ENCODE data around the gene C3. TPM values are rescaled to one million over a fixed set of nuclear protein-coding genes. Genes with fewer than 3 reads are reported as not detected.

Gene C3
- total and polyA plus RNA-seq, 7 donors: 37.7 to 120 (median 88.4) TPM

GRCh38 chr19:6739883-6740588, 19.6 kb upstream of the C3 start:
- Histone ChIP-seq H3K9me3 (no peaks in the 10 kb centered on the region), H3K4me3 (peak overlapping the region; percentile 83), H3K4me1 (peaks cover 55% of the 10 kb centered on the region), H3K27me3 (ENCODE audit: insufficient read depth in 3 of 3, low read length in 2 of 3) (no peaks in the 10 kb centered on the region), H3K36me3 (ENCODE audit: insufficient read depth in 1 of 2, low read depth in 1 of 2) (peaks cover 4 to 28% of the 10 kb centered on the region in 2 donors), H3K27ac (peak overlapping the region; percentile 94)
- intact Hi-C loops (cut with DNase I): loop anchor here (5.0 to 10.0 kb wide), 3 partner anchors 208 to 365 kb away; partner anchors contain the start of genes ALKBH7 (in 1 of the 2), PSPN (in 1 of the 2) and TNFSF9 (in 1 of the 2)
- peak; percentile 45 to 71 (median 61) for ATAC-seq
- peak; percentile 72 to 91 for DNase-seq
- WGBS, 3 donors: 0% methylated on average over 26 to 34 of the region's 34 CpGs
- TF ChIP-seq, protein P1, sequence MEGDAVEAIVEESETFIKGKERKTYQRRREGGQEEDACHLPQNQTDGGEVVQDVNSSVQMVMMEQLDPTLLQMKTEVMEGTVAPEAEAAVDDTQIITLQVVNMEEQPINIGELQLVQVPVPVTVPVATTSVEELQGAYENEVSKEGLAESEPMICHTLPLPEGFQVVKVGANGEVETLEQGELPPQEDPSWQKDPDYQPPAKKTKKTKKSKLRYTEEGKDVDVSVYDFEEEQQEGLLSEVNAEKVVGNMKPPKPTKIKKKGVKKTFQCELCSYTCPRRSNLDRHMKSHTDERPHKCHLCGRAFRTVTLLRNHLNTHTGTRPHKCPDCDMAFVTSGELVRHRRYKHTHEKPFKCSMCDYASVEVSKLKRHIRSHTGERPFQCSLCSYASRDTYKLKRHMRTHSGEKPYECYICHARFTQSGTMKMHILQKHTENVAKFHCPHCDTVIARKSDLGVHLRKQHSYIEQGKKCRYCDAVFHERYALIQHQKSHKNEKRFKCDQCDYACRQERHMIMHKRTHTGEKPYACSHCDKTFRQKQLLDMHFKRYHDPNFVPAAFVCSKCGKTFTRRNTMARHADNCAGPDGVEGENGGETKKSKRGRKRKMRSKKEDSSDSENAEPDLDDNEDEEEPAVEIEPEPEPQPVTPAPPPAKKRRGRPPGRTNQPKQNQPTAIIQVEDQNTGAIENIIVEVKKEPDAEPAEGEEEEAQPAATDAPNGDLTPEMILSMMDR (IDR thresholded peaks at IDR 0.05): no peak

GRCh38 chr19:6739390-6739882, 19.0 kb upstream of the C3 start, which contains the start of gene TRIP10:
TRIP10 (plus strand) TSS chr19:6739680; CDS start chr19:6739762, 82 bp downstream.
- ATAC-seq (peak; percentile 48 to 60 (median 54)), DNase-seq (peak; percentile 89 to 93)
- Histone ChIP-seq H3K27me3 (ENCODE audit: insufficient read depth in 3 of 3, low read length in 2 of 3) (no peaks in the 10 kb centered on the region), H3K27ac (peak within 1 kb of the TSS; percentile 94), H3K4me1 (peaks cover 49% of the 10 kb centered on the region), H3K4me3 (peak within 1 kb of the TSS; percentile 83), H3K9me3 (no peaks in the 10 kb centered on the region), H3K36me3 (ENCODE audit: insufficient read depth in 1 of 2, low read depth in 1 of 2) (peaks cover 4 to 28% of the 10 kb centered on the region in 2 donors)
- TF ChIP-seq, protein P1 (IDR thresholded peaks at IDR 0.05): no peak
- WGBS, 3 donors: 0% methylated on average over 26 to 47 of the region's 47 CpGs
- intact Hi-C loops (cut with DNase I): loop anchor here in 1 of 2 donors (5.0 kb wide), 2 partner anchors 207 to 222 kb away; partner anchors contain the start of gene TNFSF9

DNA sequence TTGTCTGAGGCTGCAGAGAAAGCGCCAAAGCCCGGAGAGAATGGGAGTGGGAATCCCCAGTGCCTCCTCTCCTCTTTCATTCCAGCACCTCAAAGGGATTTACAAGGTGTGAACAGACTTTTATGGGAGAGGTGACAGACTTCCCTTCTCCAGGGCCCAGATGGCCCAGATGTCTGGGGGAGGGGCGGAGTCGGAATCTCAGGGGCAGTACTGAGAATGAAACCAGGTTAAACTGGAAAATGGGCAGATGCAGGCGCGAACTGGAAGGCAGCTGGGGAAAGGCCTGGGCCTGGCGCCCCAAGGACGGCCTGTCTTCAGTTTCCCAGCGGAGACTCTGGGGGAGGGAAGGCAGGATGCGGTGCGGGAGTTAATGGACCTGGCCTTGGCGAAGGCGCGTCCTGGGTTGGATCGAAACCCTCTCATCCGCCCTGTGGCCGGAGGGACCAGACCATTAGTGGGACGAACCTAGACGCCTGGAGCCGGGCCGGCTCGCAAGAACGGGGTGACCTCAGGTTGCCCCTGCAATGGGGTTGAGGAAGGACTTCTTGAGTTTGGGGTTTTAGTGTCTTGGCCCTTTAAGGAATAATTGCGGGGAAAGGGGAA, 18.4 kb upstream of the C3 start:
- 11 to 15% (median 14%) methylated on average over 24 of the region's 24 CpGs for WGBS, 3 donors
- Histone ChIP-seq H3K9me3 (no peaks in the 10 kb centered on the region), H3K4me3 (peak overlapping the region; percentile 83), H3K4me1 (peaks cover 44% of the 10 kb centered on the region), H3K27me3 (ENCODE audit: insufficient read depth in 3 of 3, low read length in 2 of 3) (no peaks in the 10 kb centered on the region), H3K27ac (peak overlapping the region; percentile 94), H3K36me3 (ENCODE audit: insufficient read depth in 1 of 2, low read depth in 1 of 2) (peaks cover 4 to 28% of the 10 kb centered on the region in 2 donors)
- TF ChIP-seq, protein P1 (IDR thresholded peaks at IDR 0.05): no peak
- peak in 1 of 4 donors; percentile 0 for ATAC-seq
- peak; percentile 65 to 86 for DNase-seq
- intact Hi-C loops (cut with DNase I): loop anchor here (1.0 to 5.0 kb wide), 3 partner anchors 124 to 222 kb away; partner anchors contain the start of gene TNFSF9 (in 1 of the 2)

DNA sequence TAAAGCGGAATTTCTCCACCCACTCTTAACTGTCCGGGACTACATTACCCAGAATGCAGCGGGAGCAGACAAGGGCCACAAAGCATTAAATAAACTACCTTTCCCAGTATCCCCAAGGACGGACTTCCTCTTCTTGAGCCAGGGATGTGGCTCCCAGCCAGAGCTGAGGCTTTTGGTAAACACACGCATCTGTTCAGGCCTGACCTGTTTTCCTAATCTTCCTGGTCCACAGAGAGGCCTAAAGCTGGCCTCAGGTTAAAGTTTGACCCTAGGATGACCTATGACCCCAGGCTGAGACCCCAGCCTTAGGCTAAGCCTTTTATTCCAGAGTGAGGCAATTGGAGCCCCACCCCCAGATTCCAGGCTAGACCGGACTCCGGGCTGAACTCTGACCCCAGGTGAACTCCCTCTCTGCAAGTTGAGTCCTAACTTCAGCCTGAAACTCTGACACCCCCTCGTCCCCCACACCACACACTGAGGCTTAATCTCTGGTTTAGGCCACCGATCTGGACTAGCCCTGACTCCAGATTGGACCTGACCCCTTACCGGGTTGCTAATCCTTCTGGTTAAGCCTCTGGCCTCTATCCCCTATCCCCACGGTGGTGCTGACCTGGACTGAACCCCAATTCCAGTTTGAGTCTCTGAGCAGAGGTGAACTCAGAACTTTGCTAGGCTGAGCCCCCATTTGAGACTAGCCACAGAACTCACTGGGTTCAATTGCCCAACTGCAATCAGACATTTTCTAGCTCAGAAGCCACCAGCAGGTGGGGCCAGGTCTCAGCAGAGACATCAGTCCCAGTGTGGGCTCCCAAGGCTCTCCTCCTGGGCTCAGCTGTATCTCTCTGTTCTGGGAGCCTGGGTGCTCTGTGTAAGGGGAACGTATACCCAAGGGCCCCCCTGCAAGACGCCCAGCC, 17.7 kb upstream of the C3 start:
- TF ChIP-seq, protein P1 (IDR thresholded peaks at IDR 0.05): peak; percentile 63
- Histone ChIP-seq H3K27ac (peak overlapping the region; percentile 94), H3K4me3 (peak overlapping the region; percentile 83), H3K9me3 (no peaks in the 10 kb centered on the region), H3K36me3 (ENCODE audit: insufficient read depth in 1 of 2, low read depth in 1 of 2) (peaks cover 0 to 26% of the 10 kb centered on the region in 2 donors), H3K4me1 (peaks cover 38% of the 10 kb centered on the region), H3K27me3 (ENCODE audit: insufficient read depth in 3 of 3, low read length in 2 of 3) (no peaks in the 10 kb centered on the region)
- peak; percentile 56 to 70 (median 60) for ATAC-seq
- DNase-seq: peak; percentile 94 to 96
- 5 to 11% (median 9%) methylated on average over 13 of the region's 13 CpGs for WGBS, 3 donors
- intact Hi-C loops (cut with DNase I): loop anchor here (1.0 to 5.0 kb wide), 4 partner anchors 125 to 221 kb away; partner anchors contain the start of gene TNFSF9 (in 1 of the 2)
